GM12874 (cell line): ENCODE results near the gene ZNF316.

ENCODE experiments used
- CTCF ChIP-seq: IDR thresholded peaks from 2 replicates; pipeline ENCODE4 v1.5.1; 2011; ENCODE audit warnings: low read depth, mild to moderate bottlenecking, control low read depth, low read length, moderate library complexity; ENCODE audit not compliant: insufficient read depth

Gene ZNF316

DNA sequence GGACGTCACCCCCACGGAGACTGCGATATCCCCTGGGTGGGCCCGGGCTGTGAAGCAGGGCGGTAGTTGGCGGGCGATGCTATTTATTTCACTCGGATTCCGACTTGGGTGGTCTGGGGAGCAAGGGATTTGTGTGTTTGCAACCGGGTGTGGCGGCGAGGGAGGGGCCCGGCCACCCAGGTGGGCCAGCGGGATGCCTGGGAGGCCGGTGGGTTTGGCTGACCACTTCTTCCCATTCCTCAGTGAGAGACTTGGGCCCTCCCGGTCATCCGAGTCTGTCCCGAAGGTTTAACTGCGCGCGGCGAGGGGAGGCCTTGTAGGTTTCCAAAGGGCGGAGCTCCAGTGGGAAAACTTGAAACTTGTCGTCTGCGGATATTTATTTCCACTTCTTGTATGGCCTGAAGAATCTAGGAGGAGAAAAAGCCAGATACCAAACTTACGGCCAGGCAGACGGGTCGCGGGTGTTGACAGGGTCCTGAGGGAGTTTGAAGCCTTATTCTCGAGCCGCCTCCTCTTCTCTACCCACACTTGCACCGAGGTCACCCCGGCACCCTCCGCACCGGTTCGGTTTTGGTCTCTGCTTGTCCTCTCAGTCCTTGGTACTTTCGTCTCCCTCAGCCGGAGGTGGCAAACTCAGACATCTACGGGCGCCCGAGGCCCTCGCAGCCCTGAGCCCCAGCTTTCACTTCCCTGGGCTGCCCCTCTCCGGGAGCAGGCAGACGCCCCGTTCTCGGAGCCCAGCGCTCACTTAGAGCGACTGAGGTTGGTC lies 17.9 kb downstream of the ZNF316 start:
- TF ChIP-seq CTCF = no peak

- TF ChIP-seq CTCF = no peak
Measured at GRCh38 chr7:6655636-6656385, 18.7 kb downstream of the ZNF316 start.

GRCh38 chr7:6656413-6656812 lies 19.3 kb downstream of the ZNF316 start:
- no peak for TF ChIP-seq CTCF

- no peak for TF ChIP-seq CTCF
Measured at GRCh38 chr7:6658618-6659345, 21.7 kb downstream of the ZNF316 start.

- TF ChIP-seq CTCF = no peak
Measured at GRCh38 chr7:6675807-6676405, 38.8 kb downstream of the ZNF316 start.

GRCh38 chr7:6680146-6680545 lies 43.0 kb downstream of the ZNF316 start:
- TF ChIP-seq CTCF = no peak

- TF ChIP-seq CTCF = no peak
Measured at GRCh38 chr7:6691103-6691502, 54.0 kb downstream of the ZNF316 start.
